Ectodermal cell (in vitro differentiated cells): Measurements from ENCODE around the gene BAIAP2.

Source experiments
- H3K27ac ChIP-seq: 2 replicates; pipeline ENCODE4 v1.7.0; 2013; ENCODE audit warnings: mild to moderate bottlenecking, low read depth, low read length; ENCODE audit not compliant: insufficient read depth, poor library complexity, severe bottlenecking
- H3K27me3 ChIP-seq: 2 replicates; pipeline ENCODE4 v1.7.0; 2013; ENCODE audit warnings: mild to moderate bottlenecking, low read length; ENCODE audit not compliant: insufficient read depth, control insufficient read depth, poor library complexity, severe bottlenecking
- H3K36me3 ChIP-seq: one replicate; pipeline ENCODE4 v1.7.0; 2013; ENCODE audit warnings: low read length; ENCODE audit not compliant: control insufficient read depth, insufficient read depth
- H3K4me1 ChIP-seq: one replicate; pipeline ENCODE4 v1.7.0; 2013; ENCODE audit warnings: low read length; ENCODE audit not compliant: control insufficient read depth, insufficient read depth
- H3K4me3 ChIP-seq: 2 replicates; pipeline ENCODE4 v1.7.0; 2013; ENCODE audit warnings: low read depth, low read length, control low read depth; ENCODE audit not compliant: insufficient read depth
- H3K9me3 ChIP-seq: 2 replicates; pipeline ENCODE4 v1.7.0; 2013; ENCODE audit warnings: mild to moderate bottlenecking, low read length, moderate library complexity; ENCODE audit not compliant: control insufficient read depth
- WGBS, 2 experiments: methylation state at CpG; one replicate each; pipeline ENCODE4 v1.1.7; 2013; ENCODE audit warnings: missing lambda C conversion rate in 2 of 2; 5-methylcytosine and 5-hydroxymethylcytosine counted together

Gene BAIAP2

GRCh38 chr17:81060416-81060815, 25.5 kb downstream of the BAIAP2 start:
- no peak overlapping the region for H3K4me3 ChIP-seq
- no peaks in the 10 kb centered on the region for H3K36me3 ChIP-seq
- H3K27ac ChIP-seq: no peak overlapping the region
- no peaks in the 10 kb centered on the region for H3K9me3 ChIP-seq
- 92 to 93% methylated on average over 10 of the region's 10 CpGs for WGBS, 2 experiments
- peaks cover 41% of the 10 kb centered on the region for H3K4me1 ChIP-seq
- H3K27me3 ChIP-seq: no peaks in the 10 kb centered on the region

- Histone ChIP-seq H3K4me3 (no peak overlapping the region), H3K36me3 (no peaks in the 10 kb centered on the region), H3K9me3 (no peaks in the 10 kb centered on the region), H3K27ac (no peak overlapping the region), H3K27me3 (no peaks in the 10 kb centered on the region), H3K4me1 (peaks cover 41% of the 10 kb centered on the region)
- WGBS, 2 experiments: 96 to 97% methylated on average over 28 of the region's 28 CpGs
Measured at GRCh38 chr17:81061027-81061735, 26.2 kb downstream of the BAIAP2 start.

GRCh38 chr17:81062014-81062780, 27.2 kb downstream of the BAIAP2 start:
- Histone ChIP-seq H3K27me3 (no peaks in the 10 kb centered on the region), H3K4me3 (no peak overlapping the region), H3K9me3 (no peaks in the 10 kb centered on the region), H3K27ac (no peak overlapping the region), H3K4me1 (peaks cover 37% of the 10 kb centered on the region), H3K36me3 (no peaks in the 10 kb centered on the region)
- WGBS, 2 experiments: 92 to 96% methylated on average over 19 of the region's 19 CpGs

GRCh38 chr17:81063106-81064093, 28.4 kb downstream of the BAIAP2 start:
- H3K36me3 ChIP-seq: no peaks in the 10 kb centered on the region
- H3K9me3 ChIP-seq: no peaks in the 10 kb centered on the region
- WGBS, 2 experiments: 92 to 95% methylated on average over 22 of the region's 22 CpGs
- no peaks in the 10 kb centered on the region for H3K27me3 ChIP-seq
- no peak overlapping the region for H3K27ac ChIP-seq
- peaks cover 39% of the 10 kb centered on the region for H3K4me1 ChIP-seq
- H3K4me3 ChIP-seq: no peak overlapping the region

GRCh38 chr17:81064678-81065475, 29.9 kb downstream of the BAIAP2 start:
- WGBS, 2 experiments: 62 to 67% methylated on average over 19 of the region's 19 CpGs
- H3K27me3 ChIP-seq: no peaks in the 10 kb centered on the region
- no peak overlapping the region for H3K4me3 ChIP-seq
- H3K36me3 ChIP-seq: no peaks in the 10 kb centered on the region
- H3K9me3 ChIP-seq: no peaks in the 10 kb centered on the region
- H3K27ac ChIP-seq: peak overlapping the region; percentile 50
- H3K4me1 ChIP-seq: peaks cover 39% of the 10 kb centered on the region

- Histone ChIP-seq H3K4me3 (no peak overlapping the region), H3K4me1 (peaks cover 39% of the 10 kb centered on the region), H3K27ac (no peak overlapping the region), H3K36me3 (no peaks in the 10 kb centered on the region), H3K27me3 (no peaks in the 10 kb centered on the region), H3K9me3 (no peaks in the 10 kb centered on the region)
- 90 to 91% methylated on average over 10 of the region's 10 CpGs for WGBS, 2 experiments
Measured at GRCh38 chr17:81065500-81065899, 30.5 kb downstream of the BAIAP2 start.

GRCh38 chr17:81066072-81066471, 31.1 kb downstream of the BAIAP2 start:
- Histone ChIP-seq H3K27ac (no peak overlapping the region), H3K4me1 (peaks cover 39% of the 10 kb centered on the region), H3K9me3 (no peaks in the 10 kb centered on the region), H3K36me3 (no peaks in the 10 kb centered on the region), H3K4me3 (no peak overlapping the region), H3K27me3 (no peaks in the 10 kb centered on the region)
- 94 to 96% methylated on average over 9 of the region's 9 CpGs for WGBS, 2 experiments

- H3K36me3 ChIP-seq: no peaks in the 10 kb centered on the region
- no peak overlapping the region for H3K4me3 ChIP-seq
- no peaks in the 10 kb centered on the region for H3K9me3 ChIP-seq
- no peaks in the 10 kb centered on the region for H3K27me3 ChIP-seq
- no peak overlapping the region for H3K27ac ChIP-seq
- WGBS, 2 experiments: 87 to 91% methylated on average over 16 of the region's 16 CpGs
- H3K4me1 ChIP-seq: peaks cover 39% of the 10 kb centered on the region
Measured at GRCh38 chr17:81066771-81067315, 31.9 kb downstream of the BAIAP2 start.

GRCh38 chr17:81067391-81067811, 32.5 kb downstream of the BAIAP2 start:
- Histone ChIP-seq H3K4me1 (peaks cover 36% of the 10 kb centered on the region), H3K9me3 (no peaks in the 10 kb centered on the region), H3K27me3 (no peaks in the 10 kb centered on the region), H3K36me3 (no peaks in the 10 kb centered on the region), H3K4me3 (no peak overlapping the region), H3K27ac (no peak overlapping the region)
- WGBS, 2 experiments: 68 to 75% methylated on average over 20 of the region's 20 CpGs
